Prostate gland (tissue), 2 donors: Measurements from ENCODE around the gene MRFAP1.

Experiments used
- POLR2A ChIP-seq: fragments of 450-650 bp; IDR thresholded peaks from one replicate; pipeline ENCODE4 v1.6.1; 2016; ENCODE audit warnings: antibody characterized with exemption, mild to moderate bottlenecking
- POLR2AphosphoS5 ChIP-seq: sonication (generic); formaldehyde crosslinking; IDR thresholded peaks from one replicate; pipeline ENCODE4 v1.6.1; 2017; ENCODE audit warnings: antibody characterized with exemption
- TF ChIP-seq, protein P1 (sequence below), 4 experiments: fragments of 200-600 bp in 2 of 4; fragments of 450-650 bp in 2 of 4; sonication (generic) in 2 of 4; IDR thresholded peaks; 1 replicate in 3 of 4; 2 replicates in 1 of 4; pipeline ENCODE4 v1.5.1; 2016 to 2019; ENCODE audit warnings: antibody characterized with exemption in 4 of 4, mild to moderate bottlenecking in 2 of 4, moderate library complexity in 2 of 4

DNA sequence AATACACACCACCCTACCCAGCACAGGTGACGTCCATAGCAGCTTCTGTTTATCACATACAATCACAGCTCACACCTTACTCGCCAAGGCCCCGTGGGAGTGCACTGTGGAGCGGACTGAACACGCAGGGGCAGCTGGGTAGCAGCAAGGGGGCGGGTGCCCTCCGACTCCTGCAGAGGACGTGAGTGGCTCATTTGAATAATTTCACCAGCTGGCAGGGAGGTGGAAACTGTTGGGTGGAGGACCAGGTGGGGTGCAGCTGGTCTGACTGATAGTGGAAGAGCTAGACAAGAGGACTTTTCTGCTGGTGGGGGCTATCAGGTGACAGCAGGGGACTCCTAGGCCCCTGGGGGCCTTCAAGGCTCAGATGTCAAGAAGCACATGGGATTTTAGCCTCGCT, 49.2 kb upstream of the MRFAP1 start:
- TF ChIP-seq POLR2A (no peak), POLR2AphosphoS5 (no peak)
- TF ChIP-seq, protein P1, sequence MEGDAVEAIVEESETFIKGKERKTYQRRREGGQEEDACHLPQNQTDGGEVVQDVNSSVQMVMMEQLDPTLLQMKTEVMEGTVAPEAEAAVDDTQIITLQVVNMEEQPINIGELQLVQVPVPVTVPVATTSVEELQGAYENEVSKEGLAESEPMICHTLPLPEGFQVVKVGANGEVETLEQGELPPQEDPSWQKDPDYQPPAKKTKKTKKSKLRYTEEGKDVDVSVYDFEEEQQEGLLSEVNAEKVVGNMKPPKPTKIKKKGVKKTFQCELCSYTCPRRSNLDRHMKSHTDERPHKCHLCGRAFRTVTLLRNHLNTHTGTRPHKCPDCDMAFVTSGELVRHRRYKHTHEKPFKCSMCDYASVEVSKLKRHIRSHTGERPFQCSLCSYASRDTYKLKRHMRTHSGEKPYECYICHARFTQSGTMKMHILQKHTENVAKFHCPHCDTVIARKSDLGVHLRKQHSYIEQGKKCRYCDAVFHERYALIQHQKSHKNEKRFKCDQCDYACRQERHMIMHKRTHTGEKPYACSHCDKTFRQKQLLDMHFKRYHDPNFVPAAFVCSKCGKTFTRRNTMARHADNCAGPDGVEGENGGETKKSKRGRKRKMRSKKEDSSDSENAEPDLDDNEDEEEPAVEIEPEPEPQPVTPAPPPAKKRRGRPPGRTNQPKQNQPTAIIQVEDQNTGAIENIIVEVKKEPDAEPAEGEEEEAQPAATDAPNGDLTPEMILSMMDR (IDR thresholded peaks at IDR 0.05): no peak
